ENCODE data around the gene FBXW5.

FBXW5 gene

GRCh38 chr9:136977649-136978072 lies 33.1 kb upstream of the FBXW5 start:
- DNase-seq (ENCODE audit: low read depth), result no peak

GRCh38 chr9:136977223-136977622 lies 32.7 kb upstream of the FBXW5 start, which contains the start of gene PTGDS:
PTGDS (plus strand) TSS chr9:136977504; CDS start chr9:136977579, 75 bp downstream.
- DNase-seq (ENCODE audit: low read depth), result no peak

- no peak for DNase-seq (ENCODE audit: low read depth)
These were observed 31.1 kb upstream of the FBXW5 start for GRCh38 chr9:136975644-136976043.

GRCh38 chr9:136974817-136975535 lies 30.4 kb upstream of the FBXW5 start:
- no peak for DNase-seq (ENCODE audit: low read depth)

GRCh38 chr9:136973618-136974617 lies 29.4 kb upstream of the FBXW5 start:
- no peak for DNase-seq (ENCODE audit: low read depth)

- no peak for DNase-seq (ENCODE audit: low read depth)
These were observed 28.2 kb upstream of the FBXW5 start for GRCh38 chr9:136972743-136973142.

GRCh38 chr9:136972335-136972734 lies 27.8 kb upstream of the FBXW5 start:
- DNase-seq (ENCODE audit: low read depth), result no peak

- no peak for DNase-seq (ENCODE audit: low read depth)
These were observed 27.2 kb upstream of the FBXW5 start for GRCh38 chr9:136971746-136972145.

- no peak for DNase-seq (ENCODE audit: low read depth)
These were observed 25.8 kb upstream of the FBXW5 start for GRCh38 chr9:136970361-136970760.

- no peak for DNase-seq (ENCODE audit: low read depth)
These were observed 25.2 kb upstream of the FBXW5 start for GRCh38 chr9:136969774-136970173.

GRCh38 chr9:136969150-136969549 lies 24.6 kb upstream of the FBXW5 start:
- DNase-seq (ENCODE audit: low read depth), result no peak

GRCh38 chr9:136968333-136969127 lies 24.0 kb upstream of the FBXW5 start:
- no peak for DNase-seq (ENCODE audit: low read depth)

GRCh38 chr9:136965771-136966484 lies 21.4 kb upstream of the FBXW5 start:
- peak; percentile 20 for DNase-seq (ENCODE audit: low read depth)

GRCh38 chr9:136964833-136965422 lies 20.4 kb upstream of the FBXW5 start:
- no peak for DNase-seq (ENCODE audit: low read depth)

- no peak for DNase-seq (ENCODE audit: low read depth)
These were observed 19.7 kb upstream of the FBXW5 start for GRCh38 chr9:136964171-136964689.

- DNase-seq (ENCODE audit: low read depth), result no peak
These were observed 19.2 kb upstream of the FBXW5 start for GRCh38 chr9:136963751-136964150.

GRCh38 chr9:136963341-136963740 lies 18.8 kb upstream of the FBXW5 start:
- DNase-seq (ENCODE audit: low read depth), result no peak

GRCh38 chr9:136962701-136963248 lies 18.2 kb upstream of the FBXW5 start:
- DNase-seq (ENCODE audit: low read depth), result no peak

GRCh38 chr9:136962163-136962562 lies 17.6 kb upstream of the FBXW5 start:
- no peak for DNase-seq (ENCODE audit: low read depth)

- DNase-seq (ENCODE audit: low read depth), result no peak
These were observed 16.9 kb upstream of the FBXW5 start for GRCh38 chr9:136961279-136962065.

Data from activated gamma-delta T cell treated with anti-CD3 and anti-CD28 coated beads, Interleukin-2, amount 50 U/mL, for 16 hours (primary cell).